ENCODE data around the gene ATP6V0B. TPM values are rescaled to one million over a fixed set of nuclear protein-coding genes. Genes with fewer than 3 reads are reported as not detected.

Gene ATP6V0B
- total RNA-seq, 4 donors from 2014 or later, result 70.1 to 169 (median 135) TPM

DNA sequence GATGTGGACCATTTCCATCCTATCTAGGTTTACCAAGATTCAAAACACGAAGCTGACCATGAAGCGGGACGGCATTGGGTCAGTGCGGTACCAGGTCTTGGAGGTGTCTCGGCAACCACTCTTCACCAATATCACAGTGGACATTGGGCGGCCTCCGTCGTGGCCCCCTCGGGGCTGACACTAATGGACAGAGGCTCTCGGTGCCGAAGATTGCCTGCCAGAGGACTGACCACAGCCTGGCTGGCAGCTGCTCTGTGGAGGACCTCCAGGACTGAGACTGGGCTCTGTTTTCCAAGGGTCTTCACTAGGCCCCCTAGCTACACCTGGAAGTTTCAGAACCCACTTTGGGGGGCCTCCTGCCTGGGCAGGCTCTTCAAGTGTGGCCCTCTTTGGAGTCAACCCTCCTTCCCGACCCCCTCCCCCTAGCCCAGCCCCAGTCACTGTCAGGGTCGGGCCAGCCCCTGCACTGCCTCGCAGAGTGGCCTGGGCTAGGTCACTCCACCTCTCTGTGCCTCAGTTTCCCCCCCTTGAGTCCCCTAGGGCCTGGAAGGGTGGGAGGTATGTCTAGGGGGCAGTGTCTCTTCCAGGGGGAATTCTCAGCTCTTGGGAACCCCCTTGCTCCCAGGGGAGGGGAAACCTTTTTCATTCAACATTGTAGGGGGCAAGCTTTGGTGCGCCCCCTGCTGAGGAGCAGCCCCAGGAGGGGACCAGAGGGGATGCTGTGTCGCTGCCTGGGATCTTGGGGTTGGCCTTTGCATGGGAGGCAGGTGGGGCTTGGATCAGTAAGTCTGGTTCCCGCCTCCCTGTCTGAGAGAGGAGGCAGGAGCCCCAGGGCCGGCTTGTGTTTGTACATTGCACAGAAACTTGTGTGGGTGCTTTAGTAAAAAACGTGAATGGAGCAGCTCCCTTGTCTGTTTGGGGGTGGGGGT lies 15.8 kb downstream of the ATP6V0B start:
- 66 to 75% methylated on average over 9 to 15 of the region's 19 CpGs for whole genome bisulfite sequencing, 2 donors
- no peak for DNase-seq
- no peaks in the 10 kb centered on the region for H3K9me3 ChIP-seq
- peak overlapping the region; percentile 76 to 88 (median 84) for H3K27ac ChIP-seq
- intact Hi-C loops (cut with DNase I), result no loop called here
- H3K4me1 ChIP-seq, result peaks cover 7 to 38% (median 20%) of the 10 kb centered on the region in 3 donors
- H3K4me3 ChIP-seq, result peak overlapping the region; percentile 48 to 78 (median 64)
- H3K36me3 ChIP-seq, result peaks cover 0 to 13% (median 0%) of the 10 kb centered on the region in 3 donors
- TF ChIP-seq POLR2A (IDR thresholded peaks at IDR 0.05), result no peak
- TF ChIP-seq, protein P1, sequence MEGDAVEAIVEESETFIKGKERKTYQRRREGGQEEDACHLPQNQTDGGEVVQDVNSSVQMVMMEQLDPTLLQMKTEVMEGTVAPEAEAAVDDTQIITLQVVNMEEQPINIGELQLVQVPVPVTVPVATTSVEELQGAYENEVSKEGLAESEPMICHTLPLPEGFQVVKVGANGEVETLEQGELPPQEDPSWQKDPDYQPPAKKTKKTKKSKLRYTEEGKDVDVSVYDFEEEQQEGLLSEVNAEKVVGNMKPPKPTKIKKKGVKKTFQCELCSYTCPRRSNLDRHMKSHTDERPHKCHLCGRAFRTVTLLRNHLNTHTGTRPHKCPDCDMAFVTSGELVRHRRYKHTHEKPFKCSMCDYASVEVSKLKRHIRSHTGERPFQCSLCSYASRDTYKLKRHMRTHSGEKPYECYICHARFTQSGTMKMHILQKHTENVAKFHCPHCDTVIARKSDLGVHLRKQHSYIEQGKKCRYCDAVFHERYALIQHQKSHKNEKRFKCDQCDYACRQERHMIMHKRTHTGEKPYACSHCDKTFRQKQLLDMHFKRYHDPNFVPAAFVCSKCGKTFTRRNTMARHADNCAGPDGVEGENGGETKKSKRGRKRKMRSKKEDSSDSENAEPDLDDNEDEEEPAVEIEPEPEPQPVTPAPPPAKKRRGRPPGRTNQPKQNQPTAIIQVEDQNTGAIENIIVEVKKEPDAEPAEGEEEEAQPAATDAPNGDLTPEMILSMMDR (IDR thresholded peaks at IDR 0.05), result no peak
- H3K27me3 ChIP-seq, result no peaks in the 10 kb centered on the region

- 0 to 2% methylated on average over 6 to 7 of the region's 10 CpGs for WGBS, 2 donors
- intact Hi-C loops (cut with DNase I), result no loop called here
These were observed 16.4 kb downstream of the ATP6V0B start for GRCh38 chr1:43991200-43991475.

GRCh38 chr1:43991476-43992231 lies 16.9 kb downstream of the ATP6V0B start, which contains the start of gene CCDC24:
Gene CCDC24, plus strand, starts transcription at chr1:43991599. Its CDS starts 280 bp downstream, at chr1:43991879.
- no peak for DNase-seq
- TF ChIP-seq, protein P1 (IDR thresholded peaks at IDR 0.05), result no peak
- TF ChIP-seq POLR2A (IDR thresholded peaks at IDR 0.05), result no peak
- WGBS, 2 donors, result 0 to 2% methylated on average over 8 to 15 of the region's 66 CpGs

More at GRCh38 chr1:43991200-43991475, 16.4 kb downstream of the ATP6V0B start:
- peaks cover 0 to 7% (median 0%) of the 10 kb centered on the region in 3 donors for H3K36me3 ChIP-seq
- no peaks in the 10 kb centered on the region for H3K9me3 ChIP-seq
- no peak for DNase-seq
- H3K27me3 ChIP-seq, result no peaks in the 10 kb centered on the region
- peaks cover 7 to 39% (median 20%) of the 10 kb centered on the region in 3 donors for H3K4me1 ChIP-seq
- peak overlapping the region; percentile 48 to 78 (median 64) for H3K4me3 ChIP-seq
- no peak for TF ChIP-seq POLR2A (IDR thresholded peaks at IDR 0.05)
- TF ChIP-seq, protein P1 (IDR thresholded peaks at IDR 0.05), result no peak
- peak overlapping the region; percentile 76 to 88 (median 84) for H3K27ac ChIP-seq

GRCh38 chr1:43992232-43992995 lies 17.7 kb downstream of the ATP6V0B start:
- no peak for DNase-seq
- Histone ChIP-seq H3K27me3 (no peaks in the 10 kb centered on the region), H3K36me3 (peaks cover 0 to 4% (median 0%) of the 10 kb centered on the region in 3 donors), H3K9me3 (no peaks in the 10 kb centered on the region), H3K27ac (peak overlapping the region; percentile 76 to 88 (median 84)), H3K4me1 (peaks cover 12 to 50% (median 20%) of the 10 kb centered on the region in 3 donors), H3K4me3 (peak overlapping the region; percentile 48 to 78 (median 64))
- intact Hi-C loops (cut with DNase I), result no loop called here
- TF ChIP-seq POLR2A (IDR thresholded peaks at IDR 0.05), result no peak
- TF ChIP-seq, protein P1 (IDR thresholded peaks at IDR 0.05), result no peak
- WGBS, 2 donors, result 39 to 41% methylated on average over 4 to 7 of the region's 11 CpGs

More at GRCh38 chr1:43991476-43992231, 16.9 kb downstream of the ATP6V0B start, which contains the start of gene CCDC24:
- Histone ChIP-seq H3K9me3 (no peaks in the 10 kb centered on the region), H3K27me3 (no peaks in the 10 kb centered on the region), H3K4me3 (peak within 1 kb of the TSS; percentile 48 to 78 (median 64)), H3K27ac (peak within 1 kb of the TSS; percentile 76 to 88 (median 84)), H3K4me1 (peaks cover 12 to 44% (median 20%) of the 10 kb centered on the region in 3 donors), H3K36me3 (peaks cover 0 to 1% (median 0%) of the 10 kb centered on the region in 3 donors)
- intact Hi-C loops (cut with DNase I), result no loop called here
